Body of pancreas (tissue), 4 donors: Measurements from ENCODE around the gene PDZD8. TPM values are rescaled to one million over a fixed set of nuclear protein-coding genes. Genes with fewer than 3 reads are reported as not detected.
A peak's percentile ranks its signal among the peaks of the same experiment; 100 is the strongest.

ENCODE experiments used
- ATAC-seq: fragments of 150-250 bp; one replicate; pipeline ENCODE4 v1.9.1; 2016
- DNase-seq, 4 donors: peaks; one replicate each; pipeline ENCODE4 v3.0.0-alpha.2; 2019
- H3K27ac ChIP-seq, 4 donors: fragments of 200-600 bp; sonication (generic); 1 replicate in 3 of 4; 2 replicates in 1 of 4; pipeline versions ENCODE4 v1.5.1 to v1.6.1; 2016 to 2019; ENCODE audit warnings: mild to moderate bottlenecking in 1 of 4, mixed read lengths in 1 of 4, moderate library complexity in 1 of 4
- H3K27me3 ChIP-seq, 2 donors: fragments of 200-600 bp; sonication (generic); one replicate each; pipeline ENCODE4 v1.6.0; 2016; ENCODE audit warnings: mild to moderate bottlenecking in 1 of 2
- H3K36me3 ChIP-seq, 2 donors: fragments of 200-600 bp; sonication (generic); replicated peaks in 1 of 2; 2 replicates each; pipeline ENCODE4 v1.5.1; 2016; ENCODE audit warnings: low read depth in 2 of 2; ENCODE audit not compliant: insufficient read depth in 1 of 2
- H3K4me1 ChIP-seq: fragments of 200-600 bp; sonication (generic); one replicate; pipeline ENCODE4 v1.6.0; 2016
- H3K4me3 ChIP-seq, 2 donors: fragments of 200-600 bp; sonication (generic); 1 replicate in 1 of 2; 2 replicates in 1 of 2; pipeline ENCODE4 v1.5.1; 2016 to 2019
- H3K9me3 ChIP-seq, 3 donors: fragments of 200-600 bp; sonication (generic); 1 replicate in 2 of 3; 2 replicates in 1 of 3; pipeline ENCODE4 v1.5.1; 2016
- POLR2A ChIP-seq, 3 donors: fragments of 450-650 bp; IDR thresholded peaks; one replicate each; pipeline ENCODE4 v1.6.1; 2016; ENCODE audit warnings: antibody characterized with exemption in 3 of 3, mild to moderate bottlenecking in 2 of 3
- WGBS, 2 donors: methylation state at CpG; one replicate each; pipeline ENCODE4 v1.1.5; 2017; 5-methylcytosine and 5-hydroxymethylcytosine counted together
- intact Hi-C: fragments of 100-400 bp; cut with DNase I; formaldehyde crosslinking; loops from one replicate; pipeline ENCODE4 v1.15.1; 2023
- total RNA-seq, 2 donors: library from RNA; depleted of rRNA; stranded (reverse); fragments of >200 nt; gene quantifications; one replicate each; pipeline ENCODE4 v1.1.0, GENCODE V29; 2016
- TF ChIP-seq, protein P1 (sequence below), 7 experiments: fragments of 450-650 bp in 4 of 7; fragments of 200-600 bp in 3 of 7; sonication (generic) in 3 of 7; IDR thresholded peaks; one replicate each; pipeline ENCODE4 v1.5.1; 2016 to 2019; ENCODE audit warnings: antibody characterized with exemption in 7 of 7

PDZD8 gene
- total RNA-seq, 2 donors from 2014 or later: 34.3 to 36.8 TPM

DNA sequence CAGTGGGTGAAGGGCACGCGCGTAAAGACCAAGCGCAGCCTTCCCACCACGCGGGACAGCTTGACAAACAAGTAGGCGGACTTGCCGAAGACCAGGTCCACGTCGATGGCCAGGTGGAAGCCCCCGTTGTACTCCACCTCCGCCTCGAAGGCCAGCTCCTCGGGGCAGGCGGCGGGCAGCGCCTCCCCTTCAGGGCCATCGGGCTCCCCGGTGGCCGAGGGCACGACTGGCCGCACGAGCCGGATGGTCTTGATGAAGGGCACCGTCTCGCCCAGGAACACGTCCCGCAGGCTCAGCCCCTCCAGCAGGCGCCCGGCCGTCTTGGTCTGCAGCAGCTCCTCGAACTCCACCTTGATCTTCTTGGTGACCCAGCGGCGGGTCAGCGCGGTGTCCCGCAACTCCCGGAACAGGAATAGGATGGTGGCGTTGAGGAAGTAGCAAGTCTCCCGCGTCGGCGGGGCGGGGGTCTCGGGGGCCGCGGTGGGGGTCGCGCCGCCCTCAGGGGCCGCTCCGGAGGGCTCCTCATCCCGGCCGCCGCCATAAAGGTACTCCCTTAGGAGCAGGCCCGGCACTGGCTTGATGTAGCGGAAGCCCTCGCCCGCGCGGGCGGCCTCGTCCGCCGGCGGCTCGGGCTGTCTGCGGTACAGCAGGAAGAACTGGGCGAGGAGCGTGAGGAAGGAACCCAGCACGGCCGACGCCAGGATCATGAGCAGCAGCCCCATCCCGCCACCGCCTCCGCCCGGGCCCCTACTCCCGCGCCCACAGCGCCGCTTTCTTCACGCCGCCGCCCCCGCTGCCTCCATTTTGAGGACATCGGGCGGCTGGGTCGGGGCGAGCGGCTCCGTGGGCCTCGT lies 507 bp downstream of the PDZD8 start:
- Histone ChIP-seq H3K27me3 (no peaks in the 10 kb centered on the region), H3K9me3 (no peaks in the 10 kb centered on the region), H3K4me1 (peaks cover 15% of the 10 kb centered on the region), H3K27ac (peak overlapping the region; percentile 74 to 96 (median 94)), H3K36me3 (no peaks in the 10 kb centered on the region), H3K4me3 (peak overlapping the region; percentile 48 to 79)
- ATAC-seq (peak; percentile 36), DNase-seq (peak; percentile 31 to 54 (median 47))
- intact Hi-C loops: no loop called here
- peak in 1 of 3 donors; percentile 49 for TF ChIP-seq POLR2A (IDR thresholded peaks at IDR 0.05)
- TF ChIP-seq, protein P1, sequence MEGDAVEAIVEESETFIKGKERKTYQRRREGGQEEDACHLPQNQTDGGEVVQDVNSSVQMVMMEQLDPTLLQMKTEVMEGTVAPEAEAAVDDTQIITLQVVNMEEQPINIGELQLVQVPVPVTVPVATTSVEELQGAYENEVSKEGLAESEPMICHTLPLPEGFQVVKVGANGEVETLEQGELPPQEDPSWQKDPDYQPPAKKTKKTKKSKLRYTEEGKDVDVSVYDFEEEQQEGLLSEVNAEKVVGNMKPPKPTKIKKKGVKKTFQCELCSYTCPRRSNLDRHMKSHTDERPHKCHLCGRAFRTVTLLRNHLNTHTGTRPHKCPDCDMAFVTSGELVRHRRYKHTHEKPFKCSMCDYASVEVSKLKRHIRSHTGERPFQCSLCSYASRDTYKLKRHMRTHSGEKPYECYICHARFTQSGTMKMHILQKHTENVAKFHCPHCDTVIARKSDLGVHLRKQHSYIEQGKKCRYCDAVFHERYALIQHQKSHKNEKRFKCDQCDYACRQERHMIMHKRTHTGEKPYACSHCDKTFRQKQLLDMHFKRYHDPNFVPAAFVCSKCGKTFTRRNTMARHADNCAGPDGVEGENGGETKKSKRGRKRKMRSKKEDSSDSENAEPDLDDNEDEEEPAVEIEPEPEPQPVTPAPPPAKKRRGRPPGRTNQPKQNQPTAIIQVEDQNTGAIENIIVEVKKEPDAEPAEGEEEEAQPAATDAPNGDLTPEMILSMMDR (IDR thresholded peaks at IDR 0.05): no peak
- 0 to 1% methylated on average over 17 to 86 of the region's 92 CpGs for WGBS, 2 donors

DNA sequence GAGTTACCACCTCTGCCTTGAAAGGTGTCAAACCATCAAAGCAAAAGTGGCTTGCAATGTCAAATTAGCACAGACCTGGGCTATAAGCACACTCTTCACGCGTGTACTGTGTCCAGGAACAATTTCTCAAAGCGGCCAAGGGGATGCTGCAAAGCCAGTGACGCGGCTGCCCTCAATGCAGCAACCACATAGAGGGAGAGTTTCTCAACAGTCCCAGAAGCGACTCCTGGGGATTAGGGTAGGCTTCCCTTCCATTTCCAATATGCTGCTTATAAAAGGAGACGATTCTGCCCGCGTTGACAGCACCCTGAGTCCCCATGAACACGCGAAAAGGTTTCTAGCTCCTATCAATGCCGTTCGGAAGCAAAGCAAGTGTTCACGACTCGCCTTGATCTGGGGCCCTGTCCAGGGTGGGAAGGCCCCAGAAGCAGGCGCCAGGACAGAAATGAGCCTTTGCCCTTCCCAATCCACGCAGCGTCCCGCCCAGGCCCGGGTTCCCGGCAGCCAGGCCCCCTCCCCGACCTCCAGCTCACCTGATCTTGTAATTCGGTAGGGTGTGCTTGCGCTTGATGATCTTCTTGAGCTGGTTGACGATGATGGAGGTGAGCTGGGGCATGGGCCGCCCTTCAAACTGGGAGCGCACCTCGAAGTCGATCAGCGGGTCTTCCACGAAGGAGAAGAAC lies 1.3 kb downstream of the PDZD8 start:
- WGBS, 2 donors: 0% methylated on average over 10 to 31 of the region's 31 CpGs
- no peaks in the 10 kb centered on the region for H3K9me3 ChIP-seq
- intact Hi-C loops: no loop called here
- TF ChIP-seq, protein P1 (IDR thresholded peaks at IDR 0.05): no peak
- TF ChIP-seq POLR2A (IDR thresholded peaks at IDR 0.05): peak; percentile 19 to 64 (median 58)
- peak overlapping the region; percentile 74 to 96 (median 94) for H3K27ac ChIP-seq
- DNase-seq (peak; percentile 56 to 65 (median 62)), ATAC-seq (peak; percentile 25)
- H3K36me3 ChIP-seq: no peaks in the 10 kb centered on the region
- H3K4me3 ChIP-seq: peak overlapping the region; percentile 48 to 79
- H3K4me1 ChIP-seq: peaks cover 22% of the 10 kb centered on the region
- no peaks in the 10 kb centered on the region for H3K27me3 ChIP-seq

DNA sequence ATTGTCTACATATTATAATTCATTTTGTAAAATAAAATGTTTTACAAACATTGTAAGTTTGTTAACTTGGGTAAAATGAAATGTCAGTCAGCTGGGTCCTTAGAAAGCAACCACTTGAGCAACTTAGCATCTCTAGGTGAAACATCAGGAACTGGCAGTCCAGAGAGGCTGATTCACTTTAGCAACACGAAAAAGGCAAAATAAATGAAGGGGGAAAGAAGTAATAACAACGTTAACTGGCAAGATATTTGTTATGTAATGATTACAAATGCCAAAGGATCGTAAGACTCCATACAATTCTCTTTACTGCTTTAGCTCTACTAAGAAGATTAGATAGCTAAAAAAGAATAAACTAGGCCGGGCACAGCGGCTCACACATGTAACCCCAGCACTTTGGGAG lies 5.0 kb downstream of the PDZD8 start:
- intact Hi-C loops: no loop called here

DNA sequence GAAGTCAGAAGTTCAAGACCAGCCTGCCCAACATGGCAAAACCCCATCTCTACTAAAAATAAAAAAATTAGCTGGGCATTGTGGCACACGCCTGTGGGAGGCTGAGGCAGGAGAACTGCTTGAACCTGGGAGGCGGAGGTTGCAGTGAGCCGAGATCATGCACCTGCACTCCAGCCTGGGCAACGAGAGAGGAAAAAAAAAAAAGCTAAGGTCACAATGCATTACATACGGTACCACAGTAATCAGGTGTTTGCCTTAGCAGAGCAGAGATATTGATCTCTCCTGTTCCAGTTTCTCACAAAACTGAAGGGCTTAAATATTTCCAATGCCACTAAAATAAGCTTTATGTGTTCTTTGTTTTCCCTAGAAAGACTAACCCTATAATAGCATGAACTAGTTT lies 7.5 kb downstream of the PDZD8 start:
- DNase-seq (peak in 2 of 4 donors; percentile 17 to 41), ATAC-seq (no peak)
- H3K27me3 ChIP-seq: no peaks in the 10 kb centered on the region
- TF ChIP-seq POLR2A (IDR thresholded peaks at IDR 0.05): peak in 2 of 3 donors; percentile 28 to 49
- TF ChIP-seq, protein P1 (IDR thresholded peaks at IDR 0.05): no peak
- no peaks in the 10 kb centered on the region for H3K9me3 ChIP-seq
- H3K27ac ChIP-seq: peak overlapping the region; percentile 25 to 90 (median 82)
- intact Hi-C loops: no loop called here
- peaks cover 75% of the 10 kb centered on the region for H3K4me1 ChIP-seq
- WGBS, 2 donors: 35 to 36% methylated on average over 5 of the region's 5 CpGs
- no peaks in the 10 kb centered on the region for H3K36me3 ChIP-seq
- no peak overlapping the region for H3K4me3 ChIP-seq

More for the DNA sequence above, 5.0 kb downstream of the PDZD8 start:
- Histone ChIP-seq H3K36me3 (no peaks in the 10 kb centered on the region), H3K4me1 (peaks cover 51% of the 10 kb centered on the region), H3K9me3 (no peaks in the 10 kb centered on the region), H3K4me3 (no peak overlapping the region), H3K27me3 (no peaks in the 10 kb centered on the region), H3K27ac (peak overlapping the region in 3 of 4 donors; percentile 44 to 96 (median 56))
- WGBS, 2 donors: 28% methylated on average over 5 of the region's 5 CpGs
- ATAC-seq (no peak), DNase-seq (no peak)
- TF ChIP-seq, protein P1 (IDR thresholded peaks at IDR 0.05): no peak
- TF ChIP-seq POLR2A (IDR thresholded peaks at IDR 0.05): no peak
